GM18951 (cell line): ENCODE measurements around the gene DCBLD2.

ENCODE experiments used
- POLR2A ChIP-seq: IDR thresholded peaks from 4 replicates; pipeline ENCODE4 v1.6.1; 2011; ENCODE audit warnings: mild to moderate bottlenecking; ENCODE audit not compliant: insufficient read length, insufficient read depth; ENCODE audit errors: extremely low read depth
- in situ Hi-C: fragments of 300-500 bp; cut with MboI; formaldehyde crosslinking; loops from one replicate; pipeline ENCODE4 v1.12.0; 2022; ENCODE audit warnings: low sequenced_read_pairs, mixed read lengths, inconsistent platforms; ENCODE audit not compliant: unreplicated experiment

Gene DCBLD2

GRCh38 chr3:98777801-98778220, 123.7 kb downstream of the DCBLD2 start:
- TF ChIP-seq POLR2A: no peak
- in situ Hi-C loops: no loop called here

- in situ Hi-C loops: no loop called here
- TF ChIP-seq POLR2A: no peak
These were observed 124.2 kb downstream of the DCBLD2 start for GRCh38 chr3:98777286-98777685.

- TF ChIP-seq POLR2A: no peak
These were observed 125.4 kb downstream of the DCBLD2 start for GRCh38 chr3:98776140-98776493.

GRCh38 chr3:98775459-98776139, 125.9 kb downstream of the DCBLD2 start:
- TF ChIP-seq POLR2A: no peak

More at GRCh38 chr3:98776140-98776493, 125.4 kb downstream of the DCBLD2 start:
- in situ Hi-C loops: no loop called here

GRCh38 chr3:98772022-98772421, 129.5 kb downstream of the DCBLD2 start:
- TF ChIP-seq POLR2A: no peak
- in situ Hi-C loops: no loop called here

More at GRCh38 chr3:98775459-98776139, 125.9 kb downstream of the DCBLD2 start:
- in situ Hi-C loops: no loop called here

- no peak for TF ChIP-seq POLR2A
- in situ Hi-C loops: no loop called here
These were observed 131.0 kb downstream of the DCBLD2 start for GRCh38 chr3:98770261-98771039.

GRCh38 chr3:98769448-98769847, 132.0 kb downstream of the DCBLD2 start:
- in situ Hi-C loops: no loop called here
- TF ChIP-seq POLR2A: no peak

- TF ChIP-seq POLR2A: no peak
- in situ Hi-C loops: no loop called here
These were observed 132.5 kb downstream of the DCBLD2 start for GRCh38 chr3:98768961-98769360.

GRCh38 chr3:98766924-98767323, 134.6 kb downstream of the DCBLD2 start:
- TF ChIP-seq POLR2A: no peak
- in situ Hi-C loops: no loop called here

- in situ Hi-C loops: no loop called here
These were observed 135.8 kb downstream of the DCBLD2 start for GRCh38 chr3:98765721-98766120.

GRCh38 chr3:98764472-98764884, 137.0 kb downstream of the DCBLD2 start:
- no peak for TF ChIP-seq POLR2A
- in situ Hi-C loops: no loop called here

More at GRCh38 chr3:98765721-98766120, 135.8 kb downstream of the DCBLD2 start:
- TF ChIP-seq POLR2A: no peak

GRCh38 chr3:98763819-98764418, 137.6 kb downstream of the DCBLD2 start:
- no peak for TF ChIP-seq POLR2A
- in situ Hi-C loops: no loop called here

GRCh38 chr3:98763076-98763475, 138.4 kb downstream of the DCBLD2 start, which contains the start of gene ST3GAL6:
ST3GAL6 (plus strand) TSS chr3:98763340; CDS start chr3:98768441, 5,101 bp downstream.
- TF ChIP-seq POLR2A: no peak
- in situ Hi-C loops: no loop called here

- TF ChIP-seq POLR2A: no peak
- in situ Hi-C loops: no loop called here
These were observed 139.8 kb downstream of the DCBLD2 start for GRCh38 chr3:98761643-98762229.

- no peak for TF ChIP-seq POLR2A
- in situ Hi-C loops: no loop called here
These were observed 141.9 kb downstream of the DCBLD2 start for GRCh38 chr3:98759629-98760028.
